ENCODE results near the gene PRCP.

GRCh38 chr11:82832983-82833382 lies 67.2 kb downstream of the PRCP start:
- no peak for TF ChIP-seq CTCF (IDR thresholded peaks at IDR 0.05 in 4 of 5, conservative IDR thresholded peaks at IDR 0.05 in 1 of 5)
- no peak for TF ChIP-seq POLR2A (IDR thresholded peaks at IDR 0.05)
